GM18526 (cell line): Measurements from ENCODE around the gene PCSK5.

Experiments used
- POLR2A ChIP-seq: IDR thresholded peaks from 3 replicates; pipeline ENCODE4 v1.6.1; 2011; ENCODE audit not compliant: insufficient read length; ENCODE audit errors: extremely low read depth

PCSK5 gene

DNA sequence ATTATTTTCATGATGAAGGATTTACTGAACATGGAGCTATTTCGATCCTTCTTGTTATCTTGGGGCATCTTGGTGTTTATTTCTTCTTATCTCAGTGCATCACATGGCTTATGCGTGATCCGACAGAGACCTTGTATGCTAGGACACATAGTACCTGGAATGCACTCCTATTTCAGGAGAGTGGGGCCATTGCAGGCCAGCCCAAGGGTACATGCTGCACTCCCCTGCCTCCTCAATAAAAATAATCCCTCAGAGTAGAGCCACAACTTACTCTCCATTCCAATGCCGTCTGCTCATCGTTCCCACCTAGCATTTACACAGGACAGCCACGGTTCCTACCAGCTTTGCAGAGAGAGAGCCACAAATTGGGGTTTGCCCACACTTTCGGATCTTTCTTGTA, 43.5 kb downstream of the PCSK5 start:
- no peak for TF ChIP-seq POLR2A

GRCh38 chr9:75935591-75935990, 45.1 kb downstream of the PCSK5 start:
- TF ChIP-seq POLR2A, result no peak

DNA sequence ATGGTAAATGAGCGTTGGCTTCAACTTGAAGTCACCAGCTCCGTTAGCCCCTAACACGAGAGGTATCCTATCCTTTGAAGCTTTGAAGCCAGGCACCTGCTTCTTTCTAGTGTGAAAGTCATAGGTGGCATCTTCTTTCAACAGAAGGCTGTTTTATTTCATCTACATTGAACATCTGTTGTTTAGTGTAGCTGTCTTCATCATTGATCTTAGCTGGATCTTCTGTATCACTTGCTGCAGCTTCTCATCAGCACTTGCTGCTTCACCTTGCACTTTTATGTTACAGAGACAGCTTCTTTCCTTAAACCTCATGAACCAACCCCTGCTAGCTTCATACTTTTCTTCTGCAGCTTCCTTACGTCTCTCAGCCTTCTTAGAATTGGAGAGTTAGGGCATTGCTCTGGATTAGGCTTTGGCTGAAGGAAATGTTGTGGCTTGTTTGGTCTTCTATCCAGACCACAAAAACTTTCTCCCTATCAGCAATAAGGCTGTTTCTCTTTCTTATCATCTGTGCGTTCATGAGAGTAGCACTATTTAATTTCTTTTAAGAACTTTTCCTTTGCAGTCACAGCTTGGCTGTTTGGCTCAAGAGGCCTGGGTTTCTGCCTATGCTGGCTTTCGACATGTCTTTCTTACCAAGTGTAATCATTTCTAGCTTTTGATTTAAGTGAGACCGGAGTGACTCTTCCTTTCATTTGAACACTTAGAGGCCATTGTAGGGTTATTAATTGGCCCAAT, 47.2 kb downstream of the PCSK5 start:
- TF ChIP-seq POLR2A, result no peak

DNA sequence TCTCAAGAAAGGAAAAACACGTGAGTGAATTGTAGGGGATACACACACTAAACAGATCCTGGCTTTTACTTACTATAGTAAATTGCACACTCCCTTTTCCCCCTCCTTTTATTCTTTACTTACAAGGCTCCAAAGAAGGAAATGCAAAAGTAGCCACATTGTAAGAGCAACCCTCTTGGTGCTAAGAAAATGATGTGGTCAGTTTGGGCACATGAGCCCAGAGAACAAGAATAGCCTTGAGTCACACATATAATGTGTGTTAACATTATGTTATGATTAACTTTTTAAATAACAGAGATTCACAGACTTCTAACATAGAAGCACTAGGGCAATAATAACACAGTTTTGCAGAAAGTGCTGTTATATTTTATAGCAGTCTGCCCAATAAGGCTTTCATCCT, 48.5 kb downstream of the PCSK5 start:
- no peak for TF ChIP-seq POLR2A

GRCh38 chr9:75939536-75940111, 49.2 kb downstream of the PCSK5 start:
- TF ChIP-seq POLR2A, result no peak

- TF ChIP-seq POLR2A, result no peak
These were observed 50.6 kb downstream of the PCSK5 start for GRCh38 chr9:75941066-75941465.

GRCh38 chr9:75941577-75942311, 51.3 kb downstream of the PCSK5 start:
- TF ChIP-seq POLR2A, result no peak

DNA sequence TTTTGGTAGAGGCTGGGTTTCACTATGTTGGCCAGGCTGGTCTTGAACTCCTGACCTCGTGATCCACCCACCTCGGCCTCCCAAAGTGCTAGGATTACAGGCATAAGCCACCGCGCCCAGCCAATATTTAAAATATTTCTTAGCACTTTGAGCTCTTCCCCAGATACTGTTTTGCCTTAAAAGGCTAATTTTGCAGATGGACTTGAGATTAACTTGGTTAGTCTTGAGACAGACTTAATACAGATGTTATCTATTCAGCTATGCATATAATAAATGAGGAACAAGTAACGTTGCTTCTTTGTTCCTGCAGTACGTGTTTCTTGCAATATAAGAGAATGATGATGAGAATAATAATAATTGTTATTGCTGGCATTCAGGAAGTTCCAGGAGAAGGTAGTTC, 56.3 kb downstream of the PCSK5 start:
- TF ChIP-seq POLR2A, result no peak

GRCh38 chr9:75947233-75947632, 56.8 kb downstream of the PCSK5 start:
- TF ChIP-seq POLR2A, result no peak

DNA sequence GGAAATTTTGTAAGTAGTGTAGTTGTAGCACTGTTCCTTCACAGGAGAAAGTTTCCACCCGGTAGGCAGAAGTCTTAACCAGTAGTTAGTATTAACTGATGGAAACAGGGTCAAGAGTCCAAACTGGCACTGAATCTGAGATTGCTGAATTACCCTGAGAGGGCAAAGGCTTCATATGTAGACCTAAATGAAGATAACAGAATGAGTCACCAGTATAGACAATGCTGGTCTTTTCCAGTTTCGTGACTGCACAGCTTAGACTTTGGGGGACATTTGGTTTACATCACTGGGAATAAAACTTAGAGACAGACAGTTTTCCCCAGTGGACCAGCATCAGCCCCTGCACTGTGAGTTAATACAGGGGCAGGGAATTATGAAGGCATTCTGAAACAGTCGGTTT, 60.5 kb downstream of the PCSK5 start:
- no peak for TF ChIP-seq POLR2A

GRCh38 chr9:75953218-75953617, 62.7 kb downstream of the PCSK5 start:
- TF ChIP-seq POLR2A, result no peak

GRCh38 chr9:75956161-75956560, 65.7 kb downstream of the PCSK5 start:
- TF ChIP-seq POLR2A, result no peak

DNA sequence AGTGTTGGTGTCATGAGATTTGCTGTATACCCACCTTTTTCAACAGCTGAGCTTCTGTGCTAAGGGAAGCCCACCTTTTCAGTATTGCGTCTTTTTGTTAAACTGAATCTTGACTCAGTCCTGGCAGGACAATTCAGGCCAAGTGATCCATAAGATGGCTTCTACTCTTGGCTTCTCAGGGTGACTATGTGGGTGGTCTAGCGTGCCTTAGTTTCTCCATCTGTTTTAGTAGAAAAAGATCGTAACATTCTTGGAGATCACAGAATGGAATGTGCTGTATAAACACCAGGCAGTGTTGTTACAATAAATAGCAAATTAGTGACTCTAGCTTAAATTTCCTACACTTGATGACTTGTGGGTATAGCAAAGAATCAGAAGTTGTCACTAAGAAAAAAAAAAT, 66.6 kb downstream of the PCSK5 start:
- TF ChIP-seq POLR2A, result no peak

DNA sequence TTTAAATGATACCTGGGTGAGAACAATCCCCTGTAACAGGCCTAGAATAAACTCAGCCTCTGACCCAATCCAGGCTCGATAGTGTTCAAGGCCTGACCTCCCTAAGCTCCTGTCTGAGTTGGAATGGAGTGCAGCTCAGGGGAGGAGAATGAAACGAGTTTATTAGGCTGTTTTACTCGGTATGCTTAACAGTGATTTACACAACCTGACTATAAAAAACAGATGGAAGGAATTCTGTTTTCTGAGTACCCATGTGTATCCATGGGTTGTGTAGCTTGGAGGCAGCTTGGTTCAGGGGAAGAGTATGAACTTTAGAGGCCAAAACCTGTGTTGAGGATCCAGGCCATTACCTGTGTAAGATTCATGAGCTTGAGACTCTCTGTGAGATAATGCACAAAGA, 67.8 kb downstream of the PCSK5 start:
- no peak for TF ChIP-seq POLR2A

DNA sequence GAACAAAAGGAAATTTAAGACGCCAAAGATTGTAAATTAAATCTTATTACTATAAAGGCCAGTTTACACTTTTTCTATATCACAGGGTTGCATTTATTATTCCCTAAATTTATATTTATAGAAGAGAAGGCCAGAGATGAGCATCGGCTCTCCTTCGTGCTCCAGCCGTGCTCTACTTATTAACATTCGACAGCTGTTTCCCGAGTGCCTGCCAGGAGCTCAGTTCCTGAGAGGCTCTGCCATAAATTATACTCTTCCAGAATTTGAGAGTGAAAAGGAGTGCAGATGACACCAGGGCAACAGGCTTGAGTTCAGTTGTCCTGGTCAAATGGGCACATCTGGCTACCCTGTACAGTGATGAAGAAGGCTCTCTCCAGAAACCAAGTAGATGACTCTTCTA, 70.1 kb downstream of the PCSK5 start:
- TF ChIP-seq POLR2A, result no peak

DNA sequence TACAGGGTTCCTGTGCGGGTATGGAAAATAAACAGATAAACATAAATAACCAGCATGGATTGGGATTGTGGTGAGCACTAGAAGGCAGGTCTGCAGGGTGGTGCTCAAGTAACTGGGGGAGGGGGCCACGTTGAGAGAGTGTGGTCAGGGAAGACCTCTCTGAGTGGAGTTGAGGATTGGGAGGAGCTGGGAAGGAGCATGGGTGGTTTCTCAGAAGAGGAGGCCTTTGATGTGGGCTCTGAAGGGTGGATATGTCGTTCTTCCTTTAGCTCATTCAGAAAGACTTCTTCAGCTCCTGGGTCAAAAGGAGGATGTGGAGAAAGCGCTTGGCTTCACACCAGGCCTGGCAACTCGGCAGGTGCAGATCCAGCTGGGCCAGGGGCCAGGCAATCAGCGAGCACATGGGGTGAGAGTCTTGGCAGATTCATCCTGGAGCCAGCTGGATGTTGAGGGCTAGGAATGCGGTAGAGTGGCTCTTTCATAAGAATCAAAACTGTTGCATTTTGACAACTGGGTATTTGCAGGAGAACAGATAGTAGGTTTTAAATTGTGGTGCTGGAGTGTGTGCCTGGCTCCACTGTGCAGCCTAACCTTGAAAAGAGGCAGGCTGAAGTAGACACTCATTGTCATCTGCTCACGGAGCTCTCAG, 71.7 kb downstream of the PCSK5 start:
- TF ChIP-seq POLR2A, result no peak
